Measurements from ENCODE around the gene ANAPC10. TPM values are rescaled to one million over a fixed set of nuclear protein-coding genes. Genes with fewer than 3 reads are reported as not detected.

The ANAPC10 gene
- polyA plus RNA-seq, 3 donors = 9.4 to 23.8 (median 14.9) TPM

DNA sequence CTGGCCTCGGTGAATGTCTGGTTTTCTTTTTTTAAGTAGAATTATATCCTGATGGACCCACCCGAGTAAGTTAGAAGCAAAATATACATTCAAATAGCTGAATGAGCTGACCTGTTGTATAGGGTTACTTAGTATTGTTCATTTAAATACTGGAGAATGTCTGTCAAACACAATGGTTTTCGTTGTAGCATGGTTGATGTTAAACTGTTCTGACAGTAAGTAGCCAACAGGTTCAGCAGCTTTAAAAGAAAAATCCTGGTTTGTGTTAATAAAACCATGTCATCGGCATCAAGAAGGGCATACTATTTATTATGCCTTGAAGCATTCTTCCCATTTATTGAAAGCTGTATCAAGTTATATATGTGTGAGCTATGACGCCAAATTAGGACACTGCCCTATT lies 149.6 kb downstream of the ANAPC10 start:
- WGBS, 3 donors = 82 to 87% (median 84%) methylated on average over 5 of the region's 5 CpGs
- H3K27ac ChIP-seq (ENCODE audit: low read depth, low read length) = no peak overlapping the region

DNA sequence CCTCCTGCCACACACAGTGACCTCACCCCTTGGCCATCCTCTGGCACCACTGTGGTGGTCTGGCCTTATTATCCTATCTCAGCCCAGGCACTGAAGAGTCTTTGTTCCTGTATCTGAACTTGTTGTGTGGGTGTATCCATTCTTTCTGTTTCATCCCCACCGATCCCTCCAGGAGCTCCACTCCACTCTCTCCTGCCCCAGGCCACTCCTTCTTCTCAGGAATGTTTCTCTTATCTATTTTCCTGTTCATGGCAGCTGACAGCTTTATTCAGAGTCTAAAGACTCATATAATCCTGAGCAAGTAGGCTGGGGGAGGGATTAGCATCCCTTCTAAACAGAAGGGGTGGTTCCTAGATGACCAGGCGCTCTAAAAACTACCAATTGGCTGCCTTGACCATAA lies 150.0 kb downstream of the ANAPC10 start:
- no peak overlapping the region for H3K27ac ChIP-seq (ENCODE audit: low read depth, low read length)
- 62 to 78% (median 72%) methylated on average over 2 of the region's 2 CpGs for WGBS, 3 donors

Other genes with a start within 250 kb of the ANAPC10 start
- 10 to 100 TPM; 19.7 to 35.1 (median 31.0) TPM for gene ABCE1, start 115 bp upstream of the ANAPC10 start, polyA plus RNA-seq
- 10 to 100 TPM in 1 of 3 donors, 1 to 10 TPM in 2; 5.3 to 17.4 (median 5.8) TPM for gene OTUD4, start 82.4 kb upstream of the ANAPC10 start, polyA plus RNA-seq